Stimulated activated CD4-positive, alpha-beta T cell treated with anti-CD3 and anti-CD28 coated beads, Interleukin-1b, Interleukin-23, amount 100 ng/mL, for 48 hours (primary cell): ENCODE results near the gene STX18.

ENCODE experiments used
- DNase-seq: peaks from one replicate; pipeline ENCODE4 v3.0.0-alpha.2; 2020

The STX18 gene

DNA sequence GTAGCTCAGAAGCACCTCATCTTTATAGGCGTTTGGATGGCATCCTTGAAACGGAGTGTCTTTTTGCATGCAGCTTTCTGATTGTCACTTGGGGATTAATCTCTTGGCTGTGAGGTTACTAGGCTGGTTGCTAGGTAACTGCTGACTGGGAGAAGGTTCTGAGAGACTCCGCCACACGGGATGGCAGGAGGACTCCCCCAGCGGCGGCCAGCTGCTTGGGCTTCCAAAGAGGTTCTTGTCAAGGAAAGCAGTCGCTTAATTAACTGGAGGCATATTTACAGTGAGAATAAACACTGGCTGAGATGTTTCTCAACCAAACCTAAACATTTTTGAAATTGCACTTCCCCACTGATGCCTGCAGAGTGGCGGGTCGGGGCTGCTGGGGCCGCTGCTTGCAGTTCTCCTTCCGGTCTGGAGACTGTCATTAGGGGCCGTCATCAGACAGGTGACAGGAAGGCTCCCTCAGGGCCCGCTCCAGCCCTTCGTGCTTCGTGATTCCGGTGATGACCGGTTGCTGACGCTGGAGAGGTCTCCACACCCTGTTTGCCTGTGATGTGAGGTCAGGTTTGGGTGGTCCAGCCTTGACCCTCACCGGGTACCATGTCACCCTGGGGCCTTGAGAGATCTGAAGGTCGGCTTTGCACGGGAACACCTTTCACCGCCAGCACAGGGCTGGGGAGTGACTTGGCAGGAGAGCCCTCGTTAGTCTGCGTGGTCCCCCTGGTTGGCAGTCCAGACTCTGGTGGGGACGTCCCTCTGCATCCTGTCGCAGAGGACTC lies 145.8 kb downstream of the STX18 start:
- no peak for DNase-seq

- DNase-seq = no peak
These were observed 146.5 kb downstream of the STX18 start for GRCh38 chr4:4395371-4395770.

GRCh38 chr4:4394644-4395043 lies 147.2 kb downstream of the STX18 start:
- DNase-seq = no peak

DNA sequence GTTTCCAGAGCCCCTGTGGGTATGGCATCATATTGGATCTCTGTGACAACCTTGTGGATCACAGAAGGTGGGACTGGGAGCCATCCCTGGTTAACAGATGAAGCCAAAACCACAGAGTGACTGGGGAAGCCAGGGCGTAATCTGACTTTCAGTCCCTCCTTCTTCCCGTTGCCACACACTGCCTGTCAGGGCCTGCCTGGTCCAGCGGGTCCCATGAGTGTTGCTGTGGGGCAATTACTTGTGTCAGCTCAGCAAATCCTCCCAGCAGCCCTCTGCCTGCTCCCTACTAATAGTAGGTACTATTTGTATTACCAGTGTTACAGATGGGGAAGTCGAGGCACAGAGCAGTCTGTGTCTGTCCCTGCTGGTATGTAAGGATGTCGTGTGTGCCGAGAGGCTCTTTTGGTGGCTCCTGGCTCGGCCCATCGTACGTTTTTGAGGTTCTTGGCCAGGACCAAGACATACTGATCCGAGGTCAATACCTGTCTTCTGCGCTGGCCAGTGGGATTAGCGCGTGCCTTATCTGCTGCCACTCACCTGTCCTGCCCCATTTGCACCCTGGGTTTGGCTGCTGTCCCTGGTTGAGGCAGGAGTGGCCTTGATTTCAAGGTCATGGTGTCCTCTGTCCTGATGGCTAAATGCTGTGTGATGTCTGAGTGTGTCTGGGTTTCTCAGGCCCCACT lies 149.2 kb downstream of the STX18 start:
- no peak for DNase-seq

GRCh38 chr4:4391866-4392265 lies 150.0 kb downstream of the STX18 start:
- no peak for DNase-seq

- DNase-seq = no peak
These were observed 151.2 kb downstream of the STX18 start for GRCh38 chr4:4390515-4391240.

- DNase-seq = no peak
These were observed 151.8 kb downstream of the STX18 start for GRCh38 chr4:4390046-4390445.

GRCh38 chr4:4388836-4389575 lies 152.8 kb downstream of the STX18 start:
- DNase-seq = no peak

DNA sequence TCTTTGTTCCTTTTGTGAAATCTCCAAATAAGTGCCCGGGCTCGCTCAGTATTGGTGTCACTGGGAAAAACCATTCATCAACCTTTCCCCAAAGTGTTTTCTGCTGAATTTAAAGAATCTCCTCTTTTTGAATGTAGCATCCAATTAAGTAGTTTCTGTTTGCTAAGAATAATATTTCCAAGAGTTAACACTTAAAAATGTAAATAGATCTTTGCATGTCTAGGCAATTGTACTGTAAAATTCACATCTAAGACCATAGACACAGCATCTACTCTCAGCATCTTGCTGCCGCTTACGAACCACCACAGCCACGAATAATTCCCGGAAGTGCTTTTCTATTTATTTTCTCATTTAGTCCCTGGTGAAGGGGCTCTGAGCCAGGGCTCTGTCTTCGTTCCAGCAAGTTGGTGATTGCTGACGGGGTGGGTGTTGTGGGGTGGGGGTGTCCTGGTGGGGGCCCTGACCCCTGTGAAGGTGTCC lies 153.5 kb downstream of the STX18 start:
- DNase-seq = no peak

GRCh38 chr4:4387531-4388310 lies 154.1 kb downstream of the STX18 start:
- DNase-seq = no peak

DNA sequence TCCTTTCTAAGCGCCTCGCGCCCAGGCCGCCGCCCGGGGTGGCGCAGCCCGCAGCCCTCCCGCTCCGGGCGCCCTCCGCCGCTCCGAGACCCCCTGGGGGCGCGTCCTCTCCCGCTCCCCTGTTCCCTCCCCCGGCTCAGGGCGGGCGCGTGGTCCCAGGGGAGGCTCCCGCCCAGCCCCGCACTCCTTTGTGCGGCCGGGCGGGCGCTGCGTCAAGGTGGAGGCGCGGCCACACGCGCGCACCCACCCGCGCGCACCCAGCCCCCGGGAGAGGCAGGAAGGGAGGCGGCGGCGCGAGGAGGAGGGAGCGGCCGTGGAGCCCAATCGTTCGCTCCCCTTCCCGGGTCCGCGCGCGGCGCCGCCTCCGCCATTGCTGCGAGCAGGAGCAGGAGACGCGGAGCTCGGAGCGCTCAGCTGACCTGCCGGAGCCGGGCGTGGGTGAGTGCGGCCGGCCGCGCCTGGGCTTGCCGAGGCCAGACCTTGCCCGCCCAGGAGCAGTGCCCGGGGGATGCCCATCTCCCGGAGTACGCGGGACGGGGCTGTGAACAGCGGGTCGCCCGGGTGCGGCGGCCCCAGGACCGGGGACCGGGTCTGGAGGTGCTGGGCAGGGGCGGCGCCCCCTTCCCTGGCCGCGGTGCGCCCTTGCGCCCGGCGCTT lies 155.0 kb downstream of the STX18 start, which contains the start of gene NSG1:
TSS of gene NSG1 (plus strand) at position 367 of the 657 bp plus-strand sequence. CDS start 528 bp downstream, outside the sequence.
- no peak for DNase-seq

DNA sequence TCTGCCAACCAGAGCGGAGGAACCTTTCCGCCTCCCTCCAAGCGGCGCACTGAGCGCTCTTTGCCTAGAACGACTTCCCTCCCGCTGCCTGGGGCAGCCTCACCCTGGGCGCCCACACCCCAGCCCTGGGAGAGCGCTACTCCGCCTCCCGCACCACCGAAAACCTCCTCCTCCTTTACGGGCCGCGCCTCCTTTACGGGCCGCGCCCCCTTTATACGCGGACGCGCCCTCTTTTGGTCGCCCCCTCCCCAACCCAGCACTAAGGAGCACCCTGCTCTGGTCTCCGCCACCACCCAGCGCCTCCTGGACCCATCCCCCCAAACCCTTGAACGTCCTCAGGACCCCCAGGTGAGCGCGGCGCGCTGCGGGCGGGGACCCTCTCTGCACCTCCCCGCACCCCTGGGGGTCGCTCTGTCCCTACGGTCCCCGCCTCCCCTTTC lies 155.5 kb downstream of the STX18 start:
- no peak for DNase-seq

- DNase-seq = no peak
These were observed 156.0 kb downstream of the STX18 start for GRCh38 chr4:4385729-4386295.

- DNase-seq = no peak
These were observed 157.0 kb downstream of the STX18 start for GRCh38 chr4:4384837-4385236.

GRCh38 chr4:4383085-4383484 lies 158.8 kb downstream of the STX18 start:
- DNase-seq = no peak

- DNase-seq = no peak
These were observed 162.2 kb downstream of the STX18 start for GRCh38 chr4:4379540-4380087.

DNA sequence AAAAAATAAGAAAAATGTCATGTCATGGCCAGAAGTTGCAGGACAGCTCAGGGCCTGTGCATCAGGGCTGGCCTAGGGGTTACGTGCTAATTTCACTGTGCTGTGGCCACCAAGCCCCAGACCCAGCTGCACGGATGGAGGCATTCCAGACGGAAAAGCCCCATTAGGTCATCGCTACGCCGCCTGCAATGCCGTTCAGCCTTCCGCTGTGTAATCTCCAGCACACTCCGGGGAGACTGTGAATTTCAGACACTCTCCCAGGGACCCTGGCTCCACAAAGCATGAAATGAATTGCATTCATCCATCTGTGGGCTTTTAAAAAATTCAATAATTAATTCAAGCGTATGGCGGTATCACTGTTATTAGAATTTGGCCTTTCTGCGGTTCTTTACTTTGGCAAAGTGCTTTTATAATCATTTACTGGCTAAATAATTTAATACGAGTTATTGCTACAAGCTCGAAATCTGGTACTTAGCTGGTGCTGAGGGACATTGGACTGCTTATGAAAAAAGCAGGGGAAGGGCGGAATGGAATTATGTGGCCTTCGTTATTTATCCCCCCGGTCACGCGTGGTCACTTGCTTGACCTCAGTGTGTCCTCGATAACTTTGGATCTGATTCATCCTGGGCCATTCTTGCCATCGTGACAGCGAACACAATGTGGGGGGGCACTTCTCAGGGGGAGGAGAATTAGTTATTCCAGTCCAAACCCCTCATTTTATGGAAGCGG lies 164.0 kb downstream of the STX18 start:
- no peak for DNase-seq

DNA sequence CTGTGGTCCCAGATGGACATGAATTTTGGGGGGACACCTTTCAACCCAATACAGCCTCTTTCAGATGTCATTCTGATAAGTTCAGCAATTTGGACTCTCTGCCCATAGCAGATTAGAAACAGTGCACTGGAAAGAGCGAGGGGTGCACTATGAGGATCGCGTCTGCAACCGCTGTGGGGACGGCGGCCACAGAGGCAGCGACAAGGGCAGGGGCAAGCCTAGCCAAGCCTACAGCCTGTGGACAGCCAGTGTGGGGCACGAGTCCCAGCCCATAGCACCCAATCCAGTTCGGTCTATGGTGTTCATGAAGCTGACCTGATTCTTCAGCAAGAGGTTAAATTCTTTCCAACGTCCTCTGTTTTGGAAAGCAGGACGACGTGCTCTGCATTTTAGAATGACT lies 164.7 kb downstream of the STX18 start:
- no peak for DNase-seq

DNA sequence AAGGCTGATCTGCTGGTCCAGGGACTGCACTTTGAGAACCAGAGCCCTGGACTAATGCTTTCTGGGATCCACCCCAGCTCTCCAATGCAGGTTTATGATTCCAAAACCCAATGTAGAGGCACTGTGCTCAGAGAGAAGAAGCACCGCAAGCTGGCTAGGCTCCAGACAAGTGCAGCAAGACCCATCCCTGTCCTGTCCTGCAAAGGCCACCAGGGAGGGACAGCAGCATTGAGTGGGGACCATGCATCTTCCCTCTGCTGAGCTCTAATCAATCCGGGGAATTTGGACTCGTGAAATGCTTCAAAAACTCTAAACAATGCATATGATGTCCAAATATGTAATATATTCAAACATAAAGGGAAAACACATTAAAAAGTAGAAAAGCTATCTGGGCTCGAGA lies 165.8 kb downstream of the STX18 start:
- no peak for DNase-seq
